ENCODE results near the gene KNCN. TPM values are rescaled to one million over a fixed set of nuclear protein-coding genes. Genes with fewer than 3 reads are reported as not detected.

The KNCN gene
- total RNA-seq, 1 donor from 2014 or later: not detected

GRCh38 chr1:46594063-46594462 is 42.6 kb upstream of the KNCN start:
- peaks cover 38% of the 10 kb centered on the region for H3K36me3 Mint-ChIP-seq (ENCODE audit: low read depth)
- H3K9me3 Mint-ChIP-seq (ENCODE audit: low read depth): no peaks in the 10 kb centered on the region
- H3K27ac Mint-ChIP-seq (ENCODE audit: unreplicated experiment): no peak overlapping the region
- H3K4me1 Mint-ChIP-seq (ENCODE audit: low read depth): peaks cover 5% of the 10 kb centered on the region
- no peak for DNase-seq (ENCODE audit: low spot score)
- no peak for TF ChIP-seq CTCF (IDR thresholded peaks at IDR 0.05)
- no peaks in the 10 kb centered on the region for H3K27me3 Mint-ChIP-seq (ENCODE audit: low read depth)
- no peak overlapping the region for H3K4me3 Mint-ChIP-seq (ENCODE audit: unreplicated experiment)

GRCh38 chr1:46592823-46593222 is 41.4 kb upstream of the KNCN start:
- DNase-seq (ENCODE audit: low spot score): no peak
- no peak for TF ChIP-seq CTCF (IDR thresholded peaks at IDR 0.05)
- Mint-ChIP-seq H3K27me3 (ENCODE audit: low read depth) (no peaks in the 10 kb centered on the region), H3K4me1 (ENCODE audit: low read depth) (peaks cover 5% of the 10 kb centered on the region), H3K4me3 (ENCODE audit: unreplicated experiment) (no peak overlapping the region), H3K36me3 (ENCODE audit: low read depth) (peaks cover 39% of the 10 kb centered on the region), H3K27ac (ENCODE audit: unreplicated experiment) (no peak overlapping the region), H3K9me3 (ENCODE audit: low read depth) (no peaks in the 10 kb centered on the region)

- no peaks in the 10 kb centered on the region for H3K4me1 Mint-ChIP-seq (ENCODE audit: low read depth)
- H3K9me3 Mint-ChIP-seq (ENCODE audit: low read depth): no peaks in the 10 kb centered on the region
- DNase-seq (ENCODE audit: low spot score): no peak
- H3K27me3 Mint-ChIP-seq (ENCODE audit: low read depth): no peaks in the 10 kb centered on the region
- H3K27ac Mint-ChIP-seq (ENCODE audit: unreplicated experiment): no peak overlapping the region
- TF ChIP-seq CTCF (IDR thresholded peaks at IDR 0.05): no peak
- peaks cover 47% of the 10 kb centered on the region for H3K36me3 Mint-ChIP-seq (ENCODE audit: low read depth)
- H3K4me3 Mint-ChIP-seq (ENCODE audit: unreplicated experiment): no peak overlapping the region
Measured at GRCh38 chr1:46589529-46589928, 38.1 kb upstream of the KNCN start.

GRCh38 chr1:46587069-46587468 is 35.6 kb upstream of the KNCN start:
- no peak overlapping the region for H3K27ac Mint-ChIP-seq (ENCODE audit: unreplicated experiment)
- no peaks in the 10 kb centered on the region for H3K27me3 Mint-ChIP-seq (ENCODE audit: low read depth)
- H3K4me1 Mint-ChIP-seq (ENCODE audit: low read depth): no peaks in the 10 kb centered on the region
- H3K36me3 Mint-ChIP-seq (ENCODE audit: low read depth): peaks cover 47% of the 10 kb centered on the region
- H3K9me3 Mint-ChIP-seq (ENCODE audit: low read depth): no peaks in the 10 kb centered on the region
- no peak for DNase-seq (ENCODE audit: low spot score)
- TF ChIP-seq CTCF (IDR thresholded peaks at IDR 0.05): no peak
- H3K4me3 Mint-ChIP-seq (ENCODE audit: unreplicated experiment): no peak overlapping the region

- no peak for TF ChIP-seq CTCF (IDR thresholded peaks at IDR 0.05)
- no peak for DNase-seq (ENCODE audit: low spot score)
Measured at GRCh38 chr1:46585312-46585938, 34.0 kb upstream of the KNCN start.

More at GRCh38 chr1:46585312-46585938, 34.0 kb upstream of the KNCN start:
- H3K27ac Mint-ChIP-seq (ENCODE audit: unreplicated experiment): no peak overlapping the region
- H3K4me1 Mint-ChIP-seq (ENCODE audit: low read depth): no peaks in the 10 kb centered on the region
- H3K9me3 Mint-ChIP-seq (ENCODE audit: low read depth): no peaks in the 10 kb centered on the region
- H3K4me3 Mint-ChIP-seq (ENCODE audit: unreplicated experiment): no peak overlapping the region
- H3K36me3 Mint-ChIP-seq (ENCODE audit: low read depth): peaks cover 45% of the 10 kb centered on the region
- no peaks in the 10 kb centered on the region for H3K27me3 Mint-ChIP-seq (ENCODE audit: low read depth)

All from chondrocyte (in vitro differentiated cells).